ENCODE results near the gene LILRB2.

LILRB2 gene

DNA sequence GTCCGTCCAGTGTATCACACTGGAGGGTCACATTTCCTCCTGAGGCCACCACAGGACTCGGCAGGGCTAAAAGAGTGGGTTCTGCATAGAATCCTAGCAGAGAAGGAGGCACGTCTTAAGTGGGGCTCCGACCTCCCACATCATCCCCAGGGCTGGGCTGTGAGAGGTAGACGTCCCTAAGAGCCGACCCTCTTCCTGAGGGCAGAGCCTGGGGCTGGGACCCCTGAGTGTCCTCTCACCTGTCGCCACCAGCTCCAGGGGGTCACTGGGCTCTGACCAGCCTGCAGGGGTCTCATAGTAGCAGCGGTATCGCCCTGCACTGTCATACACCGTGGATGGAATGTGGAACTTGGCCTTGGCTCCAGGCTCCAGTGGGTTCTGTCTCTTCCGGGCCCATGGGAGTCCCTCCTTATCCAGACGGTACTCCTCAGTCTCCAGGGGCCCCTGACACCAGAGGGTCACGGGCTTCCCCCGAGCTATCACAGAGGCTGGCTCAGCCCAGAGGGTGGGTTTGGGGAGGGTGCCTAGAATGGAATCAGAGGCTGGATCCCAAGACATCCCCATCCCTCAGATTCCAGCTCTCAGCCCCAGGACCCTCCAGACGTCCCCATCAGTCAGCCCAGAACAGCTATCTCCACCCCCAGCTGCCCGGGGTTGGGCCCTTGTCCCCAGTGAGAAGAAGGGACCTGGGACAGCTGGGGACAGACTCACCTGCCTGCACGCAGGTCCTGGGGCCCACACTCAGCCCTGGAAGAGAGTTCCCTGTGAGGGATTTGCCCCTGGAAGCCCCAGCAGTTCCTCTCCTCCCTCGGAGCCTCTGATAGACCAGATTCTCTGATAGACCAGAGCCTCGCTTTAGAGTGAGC, 24.4 kb downstream of the LILRB2 start:
- H3K4me3 ChIP-seq (ENCODE audit: low read depth, low read length): no peak overlapping the region
- no peak for DNase-seq (ENCODE audit: low read depth, low spot score)
- TF ChIP-seq CTCF (IDR thresholded peaks at IDR 0.05; ENCODE audit: insufficient read depth, low read length, missing control alignments): no peak
- ChIA-PET CTCF (interaction anchor here (2.8 kb wide), 1 partner anchor 10 kb away, joined by 16 read pairs; no protein-coding TSS in a partner anchor), POLR2A (no interaction called here)

- H3K4me3 ChIP-seq (ENCODE audit: low read depth, low read length): no peak overlapping the region
- POLR2A ChIA-PET: no interaction called here
Observed at GRCh38 chr19:54255105-54255775, 25.7 kb downstream of the LILRB2 start.

DNA sequence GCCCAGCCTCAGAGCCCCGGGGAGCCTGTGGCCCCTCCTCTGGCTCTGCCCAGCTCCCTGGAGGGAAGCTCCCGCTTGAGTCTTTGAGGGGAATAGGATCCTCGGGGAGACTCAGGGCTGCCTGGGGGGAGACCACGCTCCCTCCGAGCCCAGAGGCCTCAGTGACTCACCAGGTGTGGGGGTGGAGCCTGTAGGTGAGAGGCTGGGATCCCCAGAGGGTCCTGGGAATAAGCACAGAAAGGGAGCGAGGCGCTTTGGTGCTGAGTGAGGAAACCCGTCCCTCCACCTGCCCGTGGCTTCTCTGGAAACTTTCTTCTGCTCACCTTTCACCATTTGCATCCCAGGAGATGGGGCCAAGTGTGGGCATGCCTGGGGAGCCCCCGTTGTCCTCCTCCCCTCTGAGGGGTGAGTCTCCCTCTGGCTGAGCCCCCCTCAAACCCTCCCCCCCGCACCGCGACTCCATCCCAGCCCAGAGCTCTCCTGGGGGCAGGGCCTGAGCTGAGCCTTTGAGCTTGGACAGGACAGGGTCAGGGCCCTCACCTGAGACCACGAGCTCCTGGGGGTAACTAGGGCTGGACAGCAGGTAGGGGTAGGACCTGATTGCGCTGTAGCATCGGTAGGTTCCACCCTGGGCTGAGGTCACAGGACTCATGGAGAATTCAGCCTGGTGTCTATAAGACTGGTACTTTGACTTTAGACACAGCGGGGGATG, 26.6 kb downstream of the LILRB2 start:
- no peak for TF ChIP-seq CTCF (IDR thresholded peaks at IDR 0.05; ENCODE audit: insufficient read depth, low read length, missing control alignments)
- no peak overlapping the region for H3K4me3 ChIP-seq (ENCODE audit: low read depth, low read length)
- no peak for DNase-seq (ENCODE audit: low read depth, low spot score)
- ChIA-PET CTCF (interaction anchor here (0.6 to 1.0 kb wide), 2 partner anchors 12 to 414 kb away, joined by 4 read pairs; no protein-coding TSS in a partner anchor), POLR2A (no interaction called here)

More at GRCh38 chr19:54255105-54255775, 25.7 kb downstream of the LILRB2 start:
- TF ChIP-seq CTCF (IDR thresholded peaks at IDR 0.05; ENCODE audit: insufficient read depth, low read length, missing control alignments): no peak
- no peak for DNase-seq (ENCODE audit: low read depth, low spot score)
- CTCF ChIA-PET: interaction anchor here (2.8 kb wide), 1 partner anchor 11 kb away, joined by 16 read pairs; no protein-coding TSS in a partner anchor

GRCh38 chr19:54253331-54254194, 27.3 kb downstream of the LILRB2 start:
- ChIA-PET POLR2A (no interaction called here), CTCF (interaction anchor here (0.6 to 1.0 kb wide), 2 partner anchors 13 to 413 kb away, joined by 4 read pairs; no protein-coding TSS in a partner anchor)
- no peak for DNase-seq (ENCODE audit: low read depth, low spot score)
- H3K4me3 ChIP-seq (ENCODE audit: low read depth, low read length): no peak overlapping the region
- TF ChIP-seq CTCF (IDR thresholded peaks at IDR 0.05; ENCODE audit: insufficient read depth, low read length, missing control alignments): no peak

DNA sequence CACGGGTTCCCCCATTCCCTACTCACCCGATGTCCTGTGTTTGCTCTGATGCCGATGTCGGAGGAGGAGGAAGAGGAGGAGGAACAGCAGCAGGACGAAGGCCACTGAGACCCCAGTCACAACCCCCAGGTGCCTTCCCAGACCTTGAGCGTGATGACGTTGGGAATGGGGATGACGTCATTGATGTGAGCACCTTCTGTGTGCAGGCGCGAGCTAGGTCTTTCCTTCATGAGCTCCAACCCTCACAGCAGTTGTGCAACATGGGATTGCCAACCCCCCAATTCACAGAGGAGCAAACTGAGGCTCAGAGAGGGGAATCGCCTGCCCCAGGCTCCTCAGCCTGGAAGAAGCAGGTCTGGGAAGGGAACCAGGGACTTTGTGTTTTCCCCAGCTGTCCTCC, 28.1 kb downstream of the LILRB2 start:
- ChIA-PET POLR2A (no interaction called here), CTCF (no interaction called here)
- TF ChIP-seq CTCF (IDR thresholded peaks at IDR 0.05; ENCODE audit: insufficient read depth, low read length, missing control alignments): no peak
- no peak overlapping the region for H3K4me3 ChIP-seq (ENCODE audit: low read depth, low read length)
- DNase-seq (ENCODE audit: low read depth, low spot score): no peak

Measured in AG04449 (cell line).